Esophagus muscularis mucosa (tissue), 3 donors: ENCODE data around the gene GTF2IRD1.

Experiments used
- CTCF ChIP-seq, 3 experiments: fragments of 200-600 bp in 2 of 3; fragments of 450-650 bp in 1 of 3; sonication (generic) in 2 of 3; IDR thresholded peaks; one replicate each; pipeline ENCODE4 v1.5.1; 2017 to 2019; ENCODE audit warnings: antibody characterized with exemption in 3 of 3, mild to moderate bottlenecking in 2 of 3, moderate library complexity in 1 of 3
- POLR2A ChIP-seq: fragments of 450-650 bp; IDR thresholded peaks from one replicate; pipeline ENCODE4 v1.6.1; 2017; ENCODE audit warnings: antibody characterized with exemption, moderate library complexity, mild to moderate bottlenecking, low read depth

DNA sequence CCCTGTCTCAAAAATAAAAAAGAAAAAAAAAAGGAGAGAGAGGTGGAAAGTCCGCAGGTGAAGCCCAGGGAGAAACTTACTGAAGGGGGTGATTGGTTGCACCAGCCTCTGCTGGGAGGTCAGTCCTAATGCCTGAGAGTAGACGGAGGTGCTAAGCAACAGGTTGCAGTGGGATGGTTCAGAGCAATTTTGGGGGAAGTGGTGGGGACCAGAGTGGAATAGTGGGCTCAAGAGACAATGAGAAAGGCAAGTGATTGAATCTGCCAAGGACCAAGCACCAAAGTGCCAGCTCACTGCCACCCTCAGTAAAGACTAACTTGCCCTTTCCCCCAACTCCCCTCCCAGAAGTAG, 113.6 kb downstream of the GTF2IRD1 start:
- TF ChIP-seq CTCF (IDR thresholded peaks at IDR 0.05) (no peak), POLR2A (no peak)
